ENCODE data around the gene DMKN.

DMKN gene

GRCh38 chr19:35508129-35508528, 5.3 kb downstream of the DMKN start:
- Histone ChIP-seq H3K4me3 (ENCODE audit: low read depth, low read length) (no peak overlapping the region), H3K27me3 (ENCODE audit: insufficient read depth, low read length) (no peaks in the 10 kb centered on the region), H3K4me2 (ENCODE audit: low read length) (no peak overlapping the region), H3K9ac (ENCODE audit: low read length) (no peak overlapping the region), H3K36me3 (ENCODE audit: control insufficient read depth in 1 of 2, insufficient read depth in 2 of 2, low read length in 2 of 2) (peaks cover 21% of the 10 kb centered on the region in 2 experiments), H4K91ac (ENCODE audit: low read depth, low read length) (no peak overlapping the region), H3K4ac (ENCODE audit: low read depth, low read length) (no peak overlapping the region), H4K8ac (ENCODE audit: low read depth, low read length) (no peak overlapping the region), H3K4me1 (ENCODE audit: control insufficient read depth in 1 of 2, insufficient read depth in 2 of 2, low read length in 2 of 2) (peaks cover 3 to 5% of the 10 kb centered on the region in 2 experiments), H2BK120ac (ENCODE audit: insufficient read depth, low read length, poor library complexity) (no peak overlapping the region), H3K79me2 (ENCODE audit: control insufficient read depth, insufficient read depth, low read length, poor library complexity) (peaks cover 4% of the 10 kb centered on the region), H3K9me3 (ENCODE audit: insufficient read depth, low read depth, low read length) (peaks cover 2% of the 10 kb centered on the region), H3K14ac (ENCODE audit: low read length) (no peak overlapping the region), H3K27ac (ENCODE audit: low read depth, low read length) (no peak overlapping the region), H3K18ac (ENCODE audit: low read length) (no peak overlapping the region), H2BK12ac (ENCODE audit: low read length) (no peak overlapping the region), H3K79me1 (ENCODE audit: low read length) (peaks cover 7% of the 10 kb centered on the region), H4K12ac (ENCODE audit: low read depth, low read length) (no peak overlapping the region), H2AK5ac (ENCODE audit: low read length) (no peak overlapping the region), H2BK5ac (ENCODE audit: low read depth, low read length, poor library complexity) (no peak overlapping the region), H2AFZ (ENCODE audit: insufficient read depth, low read length, poor library complexity) (no peak overlapping the region), H3K23ac (ENCODE audit: low read length) (no peak overlapping the region)
- no CpG with 5 or more reads among the region's 3 CpGs for WGBS (ENCODE audit: extremely low coverage, insufficient coverage, insufficient read length)
- no peak for DNase-seq

GRCh38 chr19:35507561-35507960, 5.9 kb downstream of the DMKN start:
- Histone ChIP-seq H3K23ac (ENCODE audit: low read length) (no peak overlapping the region), H2BK12ac (ENCODE audit: low read length) (no peak overlapping the region), H2BK5ac (ENCODE audit: low read depth, low read length, poor library complexity) (no peak overlapping the region), H3K27me3 (ENCODE audit: insufficient read depth, low read length) (no peaks in the 10 kb centered on the region), H3K4ac (ENCODE audit: low read depth, low read length) (no peak overlapping the region), H3K4me3 (ENCODE audit: low read depth, low read length) (no peak overlapping the region), H4K8ac (ENCODE audit: low read depth, low read length) (no peak overlapping the region), H3K36me3 (ENCODE audit: control insufficient read depth in 1 of 2, insufficient read depth in 2 of 2, low read length in 2 of 2) (peaks cover 24 to 25% of the 10 kb centered on the region in 2 experiments), H4K91ac (ENCODE audit: low read depth, low read length) (no peak overlapping the region), H4K12ac (ENCODE audit: low read depth, low read length) (no peak overlapping the region), H3K79me1 (ENCODE audit: low read length) (peaks cover 7% of the 10 kb centered on the region), H3K4me1 (ENCODE audit: control insufficient read depth in 1 of 2, insufficient read depth in 2 of 2, low read length in 2 of 2) (peaks cover 3 to 5% of the 10 kb centered on the region in 2 experiments), H3K9ac (ENCODE audit: low read length) (no peak overlapping the region), H3K18ac (ENCODE audit: low read length) (no peak overlapping the region), H2BK120ac (ENCODE audit: insufficient read depth, low read length, poor library complexity) (no peak overlapping the region), H2AFZ (ENCODE audit: insufficient read depth, low read length, poor library complexity) (no peak overlapping the region), H3K79me2 (ENCODE audit: control insufficient read depth, insufficient read depth, low read length, poor library complexity) (peaks cover 4% of the 10 kb centered on the region), H3K14ac (ENCODE audit: low read length) (no peak overlapping the region), H3K27ac (ENCODE audit: low read depth, low read length) (no peak overlapping the region), H2AK5ac (ENCODE audit: low read length) (no peak overlapping the region), H3K4me2 (ENCODE audit: low read length) (no peak overlapping the region), H3K9me3 (ENCODE audit: insufficient read depth, low read depth, low read length) (peaks cover 2% of the 10 kb centered on the region)
- WGBS (ENCODE audit: extremely low coverage, insufficient coverage, insufficient read length): no CpG with 5 or more reads among the region's 11 CpGs
- DNase-seq: no peak

- Histone ChIP-seq H3K4ac (ENCODE audit: low read depth, low read length) (no peak overlapping the region), H2BK5ac (ENCODE audit: low read depth, low read length, poor library complexity) (no peak overlapping the region), H3K27me3 (ENCODE audit: insufficient read depth, low read length) (no peaks in the 10 kb centered on the region), H3K79me2 (ENCODE audit: control insufficient read depth, insufficient read depth, low read length, poor library complexity) (peaks cover 4% of the 10 kb centered on the region), H3K4me2 (ENCODE audit: low read length) (no peak overlapping the region), H4K91ac (ENCODE audit: low read depth, low read length) (no peak overlapping the region), H2AK5ac (ENCODE audit: low read length) (no peak overlapping the region), H2BK12ac (ENCODE audit: low read length) (no peak overlapping the region), H2AFZ (ENCODE audit: insufficient read depth, low read length, poor library complexity) (no peak overlapping the region), H3K4me1 (ENCODE audit: control insufficient read depth in 1 of 2, insufficient read depth in 2 of 2, low read length in 2 of 2) (peaks cover 3 to 5% of the 10 kb centered on the region in 2 experiments), H4K12ac (ENCODE audit: low read depth, low read length) (no peak overlapping the region), H3K14ac (ENCODE audit: low read length) (no peak overlapping the region), H3K9me3 (ENCODE audit: insufficient read depth, low read depth, low read length) (no peaks in the 10 kb centered on the region), H3K9ac (ENCODE audit: low read length) (no peak overlapping the region), H2BK120ac (ENCODE audit: insufficient read depth, low read length, poor library complexity) (no peak overlapping the region), H3K79me1 (ENCODE audit: low read length) (peaks cover 7% of the 10 kb centered on the region), H3K27ac (ENCODE audit: low read depth, low read length) (no peak overlapping the region), H4K8ac (ENCODE audit: low read depth, low read length) (no peak overlapping the region), H3K36me3 (ENCODE audit: control insufficient read depth in 1 of 2, insufficient read depth in 2 of 2, low read length in 2 of 2) (peaks cover 34 to 35% of the 10 kb centered on the region in 2 experiments), H3K18ac (ENCODE audit: low read length) (no peak overlapping the region), H3K23ac (ENCODE audit: low read length) (no peak overlapping the region), H3K4me3 (ENCODE audit: low read depth, low read length) (no peak overlapping the region)
- no CpG with 5 or more reads among the region's 7 CpGs for WGBS (ENCODE audit: extremely low coverage, insufficient coverage, insufficient read length)
- no peak for DNase-seq
Measured at GRCh38 chr19:35506011-35506410, 7.4 kb downstream of the DMKN start.

- Histone ChIP-seq H3K79me1 (ENCODE audit: low read length) (no peaks in the 10 kb centered on the region), H2BK5ac (ENCODE audit: low read depth, low read length, poor library complexity) (no peak overlapping the region), H3K23ac (ENCODE audit: low read length) (no peak overlapping the region), H3K4ac (ENCODE audit: low read depth, low read length) (no peak overlapping the region), H3K36me3 (ENCODE audit: control insufficient read depth in 1 of 2, insufficient read depth in 2 of 2, low read length in 2 of 2) (peaks cover 52 to 55% of the 10 kb centered on the region in 2 experiments), H3K18ac (ENCODE audit: low read length) (no peak overlapping the region), H3K4me3 (ENCODE audit: low read depth, low read length) (no peak overlapping the region), H3K27ac (ENCODE audit: low read depth, low read length) (no peak overlapping the region), H4K8ac (ENCODE audit: low read depth, low read length) (no peak overlapping the region), H3K4me2 (ENCODE audit: low read length) (no peak overlapping the region), H3K27me3 (ENCODE audit: insufficient read depth, low read length) (no peaks in the 10 kb centered on the region), H3K9me3 (ENCODE audit: insufficient read depth, low read depth, low read length) (no peaks in the 10 kb centered on the region), H2AFZ (ENCODE audit: insufficient read depth, low read length, poor library complexity) (no peak overlapping the region), H3K9ac (ENCODE audit: low read length) (no peak overlapping the region), H2AK5ac (ENCODE audit: low read length) (no peak overlapping the region), H2BK120ac (ENCODE audit: insufficient read depth, low read length, poor library complexity) (no peak overlapping the region), H4K91ac (ENCODE audit: low read depth, low read length) (no peak overlapping the region), H3K4me1 (ENCODE audit: control insufficient read depth in 1 of 2, insufficient read depth in 2 of 2, low read length in 2 of 2) (no peaks in the 10 kb centered on the region), H4K12ac (ENCODE audit: low read depth, low read length) (no peak overlapping the region), H3K14ac (ENCODE audit: low read length) (no peak overlapping the region), H2BK12ac (ENCODE audit: low read length) (no peak overlapping the region), H3K79me2 (ENCODE audit: control insufficient read depth, insufficient read depth, low read length, poor library complexity) (no peaks in the 10 kb centered on the region)
- DNase-seq: no peak
- no CpG with 5 or more reads among the region's 4 CpGs for WGBS (ENCODE audit: extremely low coverage, insufficient coverage, insufficient read length)
Measured at GRCh38 chr19:35502751-35503150, 10.7 kb downstream of the DMKN start.
